Sigmoid colon (tissue), 7 donors: Measurements from ENCODE around the gene LEO1. TPM values are rescaled to one million over a fixed set of nuclear protein-coding genes. Genes with fewer than 3 reads are reported as not detected.

Experiments used
- DNase-seq: peaks from one replicate; pipeline ENCODE4 v3.0.0-alpha.2; 2019
- H3K27ac ChIP-seq, 4 donors: fragments of 200-600 bp; sonication (generic); one replicate each; pipeline ENCODE4 v1.5.1; 2016 to 2019; ENCODE audit warnings: mild to moderate bottlenecking in 1 of 4
- H3K27me3 ChIP-seq, 3 donors: fragments of 200-600 bp; sonication (generic); one replicate each; pipeline ENCODE4 v1.5.1; 2019; ENCODE audit warnings: mild to moderate bottlenecking in 1 of 3
- H3K36me3 ChIP-seq, 4 donors: fragments of 200-600 bp; sonication (generic); one replicate each; pipeline ENCODE4 v1.5.1; 2016 to 2019
- H3K4me1 ChIP-seq, 4 donors: fragments of 200-600 bp; sonication (generic); one replicate each; pipeline ENCODE4 v1.5.1; 2017 to 2019
- H3K4me3 ChIP-seq, 4 donors: fragments of 200-600 bp; sonication (generic); one replicate each; pipeline ENCODE4 v1.5.1; 2017 to 2019; ENCODE audit warnings: mild to moderate bottlenecking in 2 of 4, moderate library complexity in 1 of 4
- H3K9me3 ChIP-seq, 4 donors: fragments of 200-600 bp in 3 of 4; sonication (generic) in 3 of 4; one replicate each; pipeline versions ENCODE4 v1.5.1 to v1.6.1; 2013 to 2019
- EP300 ChIP-seq, 4 donors: sonication (generic); formaldehyde crosslinking; IDR thresholded peaks; one replicate each; pipeline ENCODE4 v1.6.1; 2017; ENCODE audit warnings: antibody characterized with exemption in 4 of 4
- POLR2A ChIP-seq, 2 donors: fragments of 450-650 bp; IDR thresholded peaks; one replicate each; pipeline ENCODE4 v1.6.1; 2016; ENCODE audit warnings: antibody characterized with exemption in 2 of 2, mild to moderate bottlenecking in 2 of 2, moderate library complexity in 2 of 2
- POLR2AphosphoS5 ChIP-seq, 4 donors: sonication (generic); formaldehyde crosslinking; IDR thresholded peaks; one replicate each; pipeline ENCODE4 v1.6.1; 2017; ENCODE audit warnings: antibody characterized with exemption in 4 of 4
- WGBS, 2 donors: extraction: QIAGEN DNeasy Blood & Tissue Kit; methylation state at CpG; one replicate each; pipeline ENCODE4 v1.1.7; 2013; 5-methylcytosine and 5-hydroxymethylcytosine counted together
- intact Hi-C: fragments of 100-400 bp; cut with DNase I; formaldehyde crosslinking; loops from one replicate; pipeline ENCODE4 v1.15.1; 2023
- polyA plus RNA-seq, 3 donors: library from polyadenylated mRNA; stranded (reverse); fragments of 200-250 nt; gene quantifications; one replicate each; pipeline ENCODE4 v1.2.3, GENCODE V29; 2013
- total RNA-seq, 4 donors: library from RNA; depleted of rRNA; stranded (reverse); fragments of >200 nt; gene quantifications; one replicate each; pipeline ENCODE4 v1.1.0, GENCODE V29; 2016
- TF ChIP-seq, protein P1 (sequence below), 4 experiments: fragments of 450-650 bp in 3 of 4; fragments of 200-600 bp in 1 of 4; IDR thresholded peaks; one replicate each; pipeline ENCODE4 v1.5.1; 2016 to 2019; ENCODE audit warnings: antibody characterized with exemption in 4 of 4, mild to moderate bottlenecking in 3 of 4, moderate library complexity in 2 of 4
- donor health status: healthy with polysubstance abuse.
- donor health status: Bipolar disorder and iron deficiency.
- donor health status: healthy.

The LEO1 gene
- total and polyA plus RNA-seq, 7 donors = 7.4 to 40.0 (median 15.3) TPM

DNA sequence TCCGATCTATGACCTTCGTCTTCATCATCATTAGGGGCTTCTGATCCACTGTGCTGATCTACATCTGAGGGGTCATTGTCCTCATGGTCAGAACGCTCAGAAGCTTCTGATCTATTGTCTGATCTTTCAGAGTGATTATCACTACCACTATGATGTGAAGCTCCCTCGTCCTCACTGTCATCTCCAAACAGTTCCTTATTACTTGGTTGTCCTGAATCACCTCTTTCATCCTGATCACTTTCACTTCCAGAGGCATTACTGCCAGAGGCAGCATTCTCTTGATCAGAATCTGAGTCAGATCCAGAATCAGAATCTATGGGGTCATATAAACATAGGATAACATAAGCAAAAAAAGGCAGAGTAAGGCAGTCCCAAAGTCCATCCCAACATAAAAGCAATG lies 5.4 kb downstream of the LEO1 start:
- peaks cover 0 to 25% (median 8%) of the 10 kb centered on the region in 4 donors for H3K36me3 ChIP-seq
- no peak overlapping the region for H3K4me3 ChIP-seq
- no peak for DNase-seq
- no peaks in the 10 kb centered on the region for H3K27me3 ChIP-seq
- peaks cover 0 to 13% (median 9%) of the 10 kb centered on the region in 4 donors for H3K4me1 ChIP-seq
- no peak overlapping the region for H3K27ac ChIP-seq
- WGBS, 2 donors = 87 to 92% methylated on average over 4 of the region's 4 CpGs
- intact Hi-C loops = no loop called here
- H3K9me3 ChIP-seq = peaks cover 0 to 9% (median 3%) of the 10 kb centered on the region in 4 donors
- no peak for TF ChIP-seq POLR2AphosphoS5 (IDR thresholded peaks at IDR 0.05)
- TF ChIP-seq, protein P1, sequence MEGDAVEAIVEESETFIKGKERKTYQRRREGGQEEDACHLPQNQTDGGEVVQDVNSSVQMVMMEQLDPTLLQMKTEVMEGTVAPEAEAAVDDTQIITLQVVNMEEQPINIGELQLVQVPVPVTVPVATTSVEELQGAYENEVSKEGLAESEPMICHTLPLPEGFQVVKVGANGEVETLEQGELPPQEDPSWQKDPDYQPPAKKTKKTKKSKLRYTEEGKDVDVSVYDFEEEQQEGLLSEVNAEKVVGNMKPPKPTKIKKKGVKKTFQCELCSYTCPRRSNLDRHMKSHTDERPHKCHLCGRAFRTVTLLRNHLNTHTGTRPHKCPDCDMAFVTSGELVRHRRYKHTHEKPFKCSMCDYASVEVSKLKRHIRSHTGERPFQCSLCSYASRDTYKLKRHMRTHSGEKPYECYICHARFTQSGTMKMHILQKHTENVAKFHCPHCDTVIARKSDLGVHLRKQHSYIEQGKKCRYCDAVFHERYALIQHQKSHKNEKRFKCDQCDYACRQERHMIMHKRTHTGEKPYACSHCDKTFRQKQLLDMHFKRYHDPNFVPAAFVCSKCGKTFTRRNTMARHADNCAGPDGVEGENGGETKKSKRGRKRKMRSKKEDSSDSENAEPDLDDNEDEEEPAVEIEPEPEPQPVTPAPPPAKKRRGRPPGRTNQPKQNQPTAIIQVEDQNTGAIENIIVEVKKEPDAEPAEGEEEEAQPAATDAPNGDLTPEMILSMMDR (IDR thresholded peaks at IDR 0.05) = no peak
- no peak for TF ChIP-seq POLR2A (IDR thresholded peaks at IDR 0.05)
- no peak for TF ChIP-seq EP300 (IDR thresholded peaks at IDR 0.05)

DNA sequence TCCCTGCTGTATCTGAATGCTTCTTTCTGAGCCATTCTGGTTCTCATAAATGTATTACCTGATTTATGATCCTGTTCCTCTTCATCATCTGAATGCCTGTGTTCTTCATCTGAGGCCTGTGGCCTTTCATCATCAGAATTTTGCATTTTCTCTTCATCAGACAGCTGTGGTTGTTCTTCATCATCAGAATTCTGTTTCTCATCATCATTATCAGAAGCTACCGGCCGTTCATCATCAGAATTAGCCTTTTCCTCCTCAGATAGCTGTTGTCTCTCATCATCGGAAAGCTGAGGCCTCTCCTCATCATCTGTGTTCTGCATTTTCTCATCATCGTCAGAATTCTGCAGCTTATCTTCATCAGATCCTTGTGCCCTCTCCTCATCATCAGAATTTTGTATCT lies 5.9 kb downstream of the LEO1 start:
- H3K4me3 ChIP-seq = no peak overlapping the region
- H3K36me3 ChIP-seq = peaks cover 0 to 30% (median 13%) of the 10 kb centered on the region in 4 donors
- intact Hi-C loops = no loop called here
- 92 to 97% methylated on average over 4 of the region's 4 CpGs for WGBS, 2 donors
- H3K4me1 ChIP-seq = peaks cover 0 to 8% (median 4%) of the 10 kb centered on the region in 4 donors
- TF ChIP-seq, protein P1 (IDR thresholded peaks at IDR 0.05) = no peak
- no peak for TF ChIP-seq EP300 (IDR thresholded peaks at IDR 0.05)
- no peak for TF ChIP-seq POLR2AphosphoS5 (IDR thresholded peaks at IDR 0.05)
- TF ChIP-seq POLR2A (IDR thresholded peaks at IDR 0.05) = no peak
- peaks cover 0 to 9% (median 3%) of the 10 kb centered on the region in 4 donors for H3K9me3 ChIP-seq
- DNase-seq = no peak
- no peak overlapping the region for H3K27ac ChIP-seq
- H3K27me3 ChIP-seq = no peaks in the 10 kb centered on the region

DNA sequence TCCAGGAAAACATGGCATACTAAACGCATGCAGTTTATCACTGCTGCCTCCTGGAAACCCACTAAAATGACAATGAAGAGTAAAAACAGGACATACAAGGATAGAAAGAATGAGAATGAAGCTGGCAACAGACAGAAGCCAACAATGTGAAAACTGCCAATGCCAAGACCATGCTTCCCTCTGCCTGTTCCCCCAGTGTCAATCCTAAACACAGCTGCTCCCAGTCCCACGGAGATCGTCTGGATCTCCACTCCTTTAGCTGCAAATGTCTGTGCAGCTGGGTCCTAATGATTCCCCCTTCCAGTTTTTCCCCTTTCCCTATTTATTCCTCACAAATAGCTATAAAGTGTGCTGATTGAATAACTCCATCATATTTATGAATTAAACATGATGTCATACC lies 16.1 kb downstream of the LEO1 start:
- TF ChIP-seq POLR2A (IDR thresholded peaks at IDR 0.05) = no peak
- TF ChIP-seq, protein P1 (IDR thresholded peaks at IDR 0.05) = no peak
- TF ChIP-seq POLR2AphosphoS5 (IDR thresholded peaks at IDR 0.05) = no peak
- TF ChIP-seq EP300 (IDR thresholded peaks at IDR 0.05) = no peak
- Histone ChIP-seq H3K27ac (no peak overlapping the region), H3K27me3 (no peaks in the 10 kb centered on the region), H3K4me3 (no peak overlapping the region), H3K36me3 (peaks cover 28 to 99% (median 33%) of the 10 kb centered on the region in 4 donors), H3K9me3 (no peaks in the 10 kb centered on the region), H3K4me1 (no peaks in the 10 kb centered on the region)
- WGBS, 2 donors = 93 to 98% methylated on average over 3 of the region's 3 CpGs
- DNase-seq = no peak
- intact Hi-C loops = no loop called here

DNA sequence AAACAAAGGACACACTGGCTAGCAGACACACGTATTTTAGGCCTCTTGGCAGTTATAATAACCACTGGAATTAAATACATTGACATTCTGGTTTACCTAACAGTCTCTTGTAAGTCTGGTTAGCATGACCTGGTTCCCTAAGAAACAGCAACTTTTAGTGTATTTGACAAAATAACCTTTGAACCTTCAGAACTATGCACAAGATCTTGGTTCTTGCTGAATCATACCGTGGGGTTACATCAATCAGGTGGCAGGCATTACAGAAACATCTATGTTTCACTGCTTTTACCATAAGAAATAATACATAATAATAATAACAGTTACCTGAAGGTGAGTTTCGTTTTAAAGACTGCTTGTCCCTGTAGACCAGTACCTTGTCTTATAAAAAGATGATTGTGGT lies 18.8 kb downstream of the LEO1 start:
- Histone ChIP-seq H3K4me3 (no peak overlapping the region), H3K4me1 (no peaks in the 10 kb centered on the region), H3K36me3 (peaks cover 27 to 99% (median 35%) of the 10 kb centered on the region in 4 donors), H3K27ac (no peak overlapping the region), H3K27me3 (no peaks in the 10 kb centered on the region), H3K9me3 (no peaks in the 10 kb centered on the region)
- 80 to 88% methylated on average over 3 of the region's 3 CpGs for WGBS, 2 donors
- no peak for DNase-seq
- no peak for TF ChIP-seq POLR2A (IDR thresholded peaks at IDR 0.05)
- no peak for TF ChIP-seq POLR2AphosphoS5 (IDR thresholded peaks at IDR 0.05)
- intact Hi-C loops = no loop called here

DNA sequence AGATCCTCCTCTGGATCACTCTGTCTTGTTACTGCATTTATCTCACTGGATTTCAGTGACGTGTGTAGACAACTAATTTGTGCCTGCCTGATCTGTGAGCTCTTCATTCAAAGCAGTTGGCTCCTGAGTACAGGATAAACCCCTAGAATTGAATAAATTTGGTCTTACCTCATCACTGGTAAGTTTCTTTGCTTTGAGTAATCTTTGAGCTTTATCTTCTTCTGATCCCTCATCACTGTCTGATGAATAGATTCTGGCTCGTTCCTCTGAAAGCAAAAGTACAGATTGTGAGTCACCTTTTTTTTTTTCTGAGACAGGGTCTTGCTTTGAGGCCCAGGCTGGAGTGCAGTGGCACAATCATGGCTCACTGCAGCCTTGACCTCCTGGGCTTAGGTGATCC lies 24.5 kb downstream of the LEO1 start:
- TF ChIP-seq, protein P1 (IDR thresholded peaks at IDR 0.05) = no peak
- TF ChIP-seq EP300 (IDR thresholded peaks at IDR 0.05) = no peak
- TF ChIP-seq POLR2AphosphoS5 (IDR thresholded peaks at IDR 0.05) = no peak
- TF ChIP-seq POLR2A (IDR thresholded peaks at IDR 0.05) = no peak
- 90 to 94% methylated on average over 2 of the region's 2 CpGs for WGBS, 2 donors
- no peak overlapping the region for H3K27ac ChIP-seq
- intact Hi-C loops = no loop called here
- no peaks in the 10 kb centered on the region for H3K4me1 ChIP-seq
- H3K4me3 ChIP-seq = no peak overlapping the region
- H3K9me3 ChIP-seq = no peaks in the 10 kb centered on the region
- no peaks in the 10 kb centered on the region for H3K27me3 ChIP-seq
- no peak for DNase-seq
- H3K36me3 ChIP-seq = peaks cover 24 to 79% (median 31%) of the 10 kb centered on the region in 4 donors
